Duodenal mucosa (tissue), 2 donors: Measurements from ENCODE around the gene POLDIP2.
"Not testable (repeated sequence)": the region's sequence is repeated elsewhere in the genome, so short reads cannot be mapped to it uniquely, and the experiment has no call there.

ENCODE experiments used
- H3K27ac ChIP-seq: one replicate; pipeline ENCODE4 v1.7.0; 2013; ENCODE audit warnings: low read depth, low read length
- H3K27me3 ChIP-seq, 2 donors: one replicate each; pipeline ENCODE4 v1.7.0; 2013; ENCODE audit warnings: low read length in 2 of 2, control low read depth in 1 of 2; ENCODE audit not compliant: insufficient read depth in 2 of 2, control insufficient read depth in 1 of 2
- H3K36me3 ChIP-seq, 2 donors: one replicate each; pipeline ENCODE4 v1.7.0; 2013; ENCODE audit warnings: low read length in 2 of 2, control low read depth in 1 of 2; ENCODE audit not compliant: insufficient read depth in 2 of 2, control insufficient read depth in 1 of 2
- H3K4me1 ChIP-seq, 2 donors: one replicate each; pipeline ENCODE4 v1.7.0; 2013; ENCODE audit warnings: low read length in 2 of 2, control low read depth in 1 of 2; ENCODE audit not compliant: insufficient read depth in 2 of 2, control insufficient read depth in 1 of 2
- H3K4me3 ChIP-seq, 2 donors: one replicate each; pipeline ENCODE4 v1.7.0; 2013; ENCODE audit warnings: low read length in 2 of 2, low read depth in 1 of 2
- H3K9ac ChIP-seq, 2 donors: one replicate each; pipeline ENCODE4 v1.7.0; 2013; ENCODE audit warnings: low read length in 2 of 2, low read depth in 1 of 2
- H3K9me3 ChIP-seq, 2 donors: one replicate each; pipeline ENCODE4 v1.7.0; 2013; ENCODE audit warnings: low read length in 2 of 2, control low read depth in 1 of 2; ENCODE audit not compliant: control insufficient read depth in 1 of 2

The POLDIP2 gene

DNA sequence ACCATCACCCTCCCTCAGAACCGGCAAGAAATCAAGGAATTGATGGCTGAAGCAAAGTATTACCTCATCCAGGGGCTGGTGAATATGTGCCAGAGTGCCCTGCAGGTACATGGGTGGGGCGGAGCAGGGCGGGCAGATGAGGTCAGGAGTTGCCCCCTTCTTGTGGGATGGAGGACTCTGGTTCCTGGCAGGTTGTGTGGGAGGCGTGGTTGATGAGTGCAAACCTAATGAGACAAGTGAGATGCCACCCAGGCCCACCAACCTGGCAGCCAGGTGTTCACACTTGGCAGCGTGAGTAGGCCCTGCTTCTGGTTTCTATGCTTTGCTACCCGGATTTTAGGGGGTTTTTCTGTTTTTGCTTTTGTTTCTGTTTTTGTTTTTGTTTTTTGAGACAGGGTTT, 17.0 kb downstream of the POLDIP2 start:
- H3K9ac ChIP-seq = no peak overlapping the region
- H3K9me3 ChIP-seq = no peaks in the 10 kb centered on the region
- H3K4me1 ChIP-seq = peaks cover 13 to 19% of the 10 kb centered on the region in 2 donors
- no peak overlapping the region for H3K27ac ChIP-seq
- no peak overlapping the region for H3K4me3 ChIP-seq
- H3K36me3 ChIP-seq = peaks cover 29 to 53% of the 10 kb centered on the region in 2 donors
- H3K27me3 ChIP-seq = no peaks in the 10 kb centered on the region

DNA sequence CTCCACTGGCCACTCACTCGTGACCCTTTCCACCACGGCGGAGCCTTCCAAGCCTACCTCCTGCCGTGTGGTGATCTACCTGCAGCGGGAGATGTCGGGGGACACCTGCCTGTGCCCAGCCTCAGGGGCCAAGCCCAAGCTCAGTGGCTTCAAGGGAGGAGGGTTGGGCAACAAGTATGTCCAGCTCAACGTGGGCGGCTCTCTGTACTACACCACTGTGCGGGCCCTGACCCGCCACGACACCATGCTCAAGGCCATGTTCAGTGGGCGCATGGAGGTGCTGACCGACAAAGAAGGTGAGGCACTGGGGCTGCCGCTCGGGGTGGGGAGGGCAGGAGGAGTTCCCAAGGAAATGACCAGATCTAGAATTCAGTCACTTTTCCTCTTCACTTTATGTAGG, 17.9 kb downstream of the POLDIP2 start:
- Histone ChIP-seq H3K4me3 (no peak overlapping the region), H3K4me1 (peaks cover 16 to 23% of the 10 kb centered on the region in 2 donors), H3K27ac (no peak overlapping the region), H3K27me3 (no peaks in the 10 kb centered on the region), H3K9ac (no peak overlapping the region), H3K9me3 (no peaks in the 10 kb centered on the region), H3K36me3 (peaks cover 24 to 44% of the 10 kb centered on the region in 2 donors)

DNA sequence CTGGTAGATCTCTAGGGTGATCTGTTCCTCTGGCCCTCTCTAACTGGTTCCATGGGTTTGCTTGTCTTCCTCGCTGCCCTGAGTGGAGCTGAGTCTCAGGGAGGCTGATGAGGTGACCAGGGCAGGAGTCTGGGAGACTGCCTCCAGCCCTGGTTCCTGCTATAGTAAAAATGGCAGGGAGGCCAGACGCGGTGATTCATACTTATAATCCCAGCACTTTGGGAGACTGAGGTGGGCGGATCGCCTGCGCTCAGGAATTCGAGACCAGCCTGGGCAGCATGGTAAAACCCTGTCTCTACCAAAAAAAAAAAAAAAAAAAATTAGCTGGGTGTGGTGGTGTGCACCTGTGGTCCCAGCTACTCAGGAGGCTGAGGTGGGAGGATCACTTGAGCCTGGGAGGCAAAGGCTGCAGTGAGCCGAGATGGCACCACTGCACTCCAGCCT, 18.5 kb downstream of the POLDIP2 start:
- H3K27me3 ChIP-seq, H3K9me3 ChIP-seq, H3K27ac ChIP-seq, H3K4me3 ChIP-seq, H3K9ac ChIP-seq: not testable (repeated sequence)
- Histone ChIP-seq H3K36me3 (peaks cover 18 to 38% of the 10 kb centered on the region in 2 donors), H3K4me1 (peaks cover 22 to 29% of the 10 kb centered on the region in 2 donors)

DNA sequence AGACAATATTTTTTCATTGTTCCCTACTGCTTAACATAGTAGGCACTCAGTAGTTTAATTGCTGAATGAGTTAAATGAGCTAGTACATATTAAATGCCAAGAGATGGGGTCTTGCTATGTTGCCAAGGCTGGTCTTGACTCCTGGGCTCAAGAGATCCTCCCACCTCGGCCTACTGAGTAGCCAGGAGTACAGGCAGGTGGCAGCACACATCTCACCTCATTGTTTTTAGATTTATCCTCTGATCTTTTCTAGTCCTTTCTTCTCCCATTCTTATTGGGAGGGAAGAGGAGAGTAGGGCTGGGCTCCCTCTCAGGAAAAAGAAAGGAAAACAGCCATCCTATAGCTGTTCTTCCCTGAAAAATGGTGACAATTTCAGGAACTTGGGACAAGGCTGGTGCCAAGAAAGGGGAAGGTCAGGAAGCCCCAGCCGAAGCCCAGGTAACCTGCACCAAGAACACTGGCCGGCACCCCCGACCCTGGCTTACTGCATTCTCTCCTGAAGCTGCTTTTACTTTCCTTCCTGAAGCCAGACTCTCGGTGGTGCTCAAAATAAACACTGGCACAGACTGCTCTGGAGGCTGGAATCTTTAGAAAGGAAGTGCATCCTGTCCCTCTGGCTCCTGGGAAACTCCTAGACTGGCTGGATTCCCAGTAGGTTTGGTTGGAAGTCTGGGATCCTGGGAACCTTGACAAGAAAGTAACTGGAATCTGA, 19.1 kb downstream of the POLDIP2 start:
- Histone ChIP-seq H3K27me3 (no peaks in the 10 kb centered on the region), H3K4me3 (no peak overlapping the region), H3K27ac (no peak overlapping the region), H3K9ac (no peak overlapping the region), H3K4me1 (peaks cover 28 to 35% of the 10 kb centered on the region in 2 donors), H3K9me3 (no peaks in the 10 kb centered on the region), H3K36me3 (peaks cover 15 to 32% of the 10 kb centered on the region in 2 donors)

DNA sequence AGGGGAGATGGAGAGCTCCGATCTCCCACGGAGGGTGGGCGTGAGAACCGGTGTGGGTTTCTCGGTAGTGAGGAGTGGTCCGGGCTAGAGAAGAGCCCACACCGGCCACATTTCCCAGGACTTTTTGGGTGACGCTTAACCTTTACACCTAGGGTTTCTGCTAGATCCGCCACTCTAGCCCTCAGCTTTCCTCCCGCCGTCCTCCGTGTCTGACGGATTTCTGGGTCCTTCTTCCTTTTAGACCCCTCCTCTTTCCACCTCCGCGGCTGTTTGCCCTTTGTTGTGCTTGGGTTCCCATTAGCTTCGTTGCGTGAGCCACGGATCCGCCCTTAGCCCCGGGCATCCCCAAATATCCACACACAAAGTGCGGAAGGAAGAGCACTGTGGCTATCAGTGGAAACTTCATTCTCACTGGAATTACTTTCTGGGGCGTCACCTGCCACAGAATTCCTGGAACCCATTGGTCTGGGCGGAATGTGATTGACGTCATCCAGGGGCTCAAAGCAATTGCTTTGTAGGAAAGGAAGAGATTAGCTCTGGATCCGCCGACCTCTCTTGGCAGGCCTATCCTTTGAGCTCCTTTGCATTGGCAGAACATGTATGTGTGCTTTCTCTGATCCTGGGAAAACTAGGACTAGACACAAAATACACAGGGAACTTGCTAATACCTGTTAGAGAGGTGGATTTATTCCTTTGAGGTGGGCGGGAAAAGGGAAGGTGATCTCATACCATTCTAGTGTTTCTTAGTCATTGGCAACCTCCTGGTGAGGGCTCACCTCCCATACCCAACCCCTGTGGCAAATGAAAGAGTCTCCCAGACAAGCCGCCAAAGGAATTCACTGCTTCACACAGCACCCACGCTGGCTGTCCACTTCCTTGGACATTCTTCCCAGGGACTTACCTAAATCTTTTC, 21.1 kb downstream of the POLDIP2 start:
- peak overlapping the region; percentile 93 to 95 for H3K9ac ChIP-seq
- peak overlapping the region; percentile 80 to 94 for H3K4me3 ChIP-seq
- H3K27ac ChIP-seq = peak overlapping the region; percentile 85
- no peaks in the 10 kb centered on the region for H3K9me3 ChIP-seq
- no peaks in the 10 kb centered on the region for H3K27me3 ChIP-seq
- peaks cover 12 to 19% of the 10 kb centered on the region in 2 donors for H3K36me3 ChIP-seq
- H3K4me1 ChIP-seq = peaks cover 35 to 43% of the 10 kb centered on the region in 2 donors

DNA sequence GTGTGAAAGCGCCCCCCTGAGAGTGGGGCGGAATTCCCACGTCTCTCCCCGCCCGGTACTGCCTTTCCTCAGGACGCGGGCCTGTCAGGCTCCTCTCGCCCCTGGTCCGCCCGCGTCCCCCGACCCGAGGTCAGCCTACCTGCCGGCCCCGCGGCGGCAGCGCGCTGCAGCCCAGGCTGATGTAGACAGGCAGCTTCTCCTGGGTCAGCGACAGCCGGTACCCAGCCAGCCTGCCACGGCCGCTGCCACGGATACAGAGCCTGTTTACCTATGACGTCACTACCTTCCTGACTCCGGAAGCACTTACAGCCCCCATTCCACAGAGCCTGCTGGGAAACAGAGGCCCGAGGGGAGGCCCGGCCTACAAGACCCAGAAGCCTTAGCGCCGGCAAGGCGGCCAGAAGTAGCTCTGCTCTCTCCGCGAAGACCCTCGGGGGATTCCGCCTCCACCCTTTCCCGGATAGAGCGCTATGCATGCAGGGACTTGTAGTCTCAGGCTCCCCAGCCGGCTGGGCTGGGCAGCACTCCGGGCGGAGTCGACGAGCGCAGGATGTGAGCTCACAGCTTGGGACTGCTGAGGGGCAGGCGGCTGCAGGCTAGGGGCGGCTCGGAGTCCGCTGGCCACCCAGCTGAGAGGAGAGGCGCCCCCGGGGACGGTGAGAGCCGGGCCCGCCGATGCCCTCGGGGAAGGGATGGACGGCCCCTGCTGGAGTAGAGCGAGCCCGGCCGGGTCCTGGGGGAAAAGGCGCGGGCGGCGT, 21.9 kb downstream of the POLDIP2 start, which contains the start of the genes IFT20 and TNFAIP1:
IFT20 (minus strand) TSS at position 272 of the 758 bp plus-strand sequence. CDS start 3,487 bp downstream, outside the sequence.
TNFAIP1 (plus strand) TSS at position 561 of the 758 bp plus-strand sequence. CDS start 3,761 bp downstream, outside the sequence.
- H3K36me3 ChIP-seq = peaks cover 8 to 20% of the 10 kb centered on the region in 2 donors
- no peaks in the 10 kb centered on the region for H3K27me3 ChIP-seq
- H3K9me3 ChIP-seq = no peaks in the 10 kb centered on the region
- H3K4me3 ChIP-seq = peak within 1 kb of the TSS; percentile 91 to 94
- H3K9ac ChIP-seq = peak within 1 kb of the TSS; percentile 93 to 95
- peaks cover 35 to 43% of the 10 kb centered on the region in 2 donors for H3K4me1 ChIP-seq
- peak within 1 kb of the TSS; percentile 85 for H3K27ac ChIP-seq

DNA sequence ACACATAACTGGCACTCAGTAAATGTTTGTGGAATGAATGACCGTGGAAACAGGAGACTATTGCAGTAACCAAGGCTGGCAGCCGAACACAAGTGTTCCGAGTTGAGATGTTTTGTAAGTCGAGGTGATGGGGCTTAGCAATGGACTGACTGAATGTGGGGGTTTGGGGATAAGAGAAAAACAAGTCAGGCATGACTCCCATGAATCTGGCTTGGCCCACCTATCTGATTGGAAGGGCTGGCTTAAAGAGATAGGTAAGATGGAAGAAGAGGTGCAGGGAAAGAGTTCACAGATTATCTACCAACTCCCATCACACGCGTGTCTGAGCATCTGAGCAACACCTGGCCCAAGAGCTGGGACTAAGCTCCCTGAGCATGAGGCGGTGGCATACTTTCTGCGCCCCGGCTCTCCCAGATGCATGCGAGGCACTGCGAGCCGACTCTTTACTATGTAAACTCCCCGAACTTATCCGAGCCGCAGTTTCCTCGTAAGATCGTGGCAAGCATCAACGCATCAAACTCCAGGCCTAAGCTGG, 22.6 kb downstream of the POLDIP2 start:
- no peaks in the 10 kb centered on the region for H3K27me3 ChIP-seq
- peaks cover 8 to 17% of the 10 kb centered on the region in 2 donors for H3K36me3 ChIP-seq
- peak overlapping the region; percentile 79 to 93 for H3K9ac ChIP-seq
- H3K27ac ChIP-seq = peak overlapping the region; percentile 84
- H3K9me3 ChIP-seq = no peaks in the 10 kb centered on the region
- H3K4me3 ChIP-seq = peak overlapping the region; percentile 87 to 91
- peaks cover 35 to 43% of the 10 kb centered on the region in 2 donors for H3K4me1 ChIP-seq

DNA sequence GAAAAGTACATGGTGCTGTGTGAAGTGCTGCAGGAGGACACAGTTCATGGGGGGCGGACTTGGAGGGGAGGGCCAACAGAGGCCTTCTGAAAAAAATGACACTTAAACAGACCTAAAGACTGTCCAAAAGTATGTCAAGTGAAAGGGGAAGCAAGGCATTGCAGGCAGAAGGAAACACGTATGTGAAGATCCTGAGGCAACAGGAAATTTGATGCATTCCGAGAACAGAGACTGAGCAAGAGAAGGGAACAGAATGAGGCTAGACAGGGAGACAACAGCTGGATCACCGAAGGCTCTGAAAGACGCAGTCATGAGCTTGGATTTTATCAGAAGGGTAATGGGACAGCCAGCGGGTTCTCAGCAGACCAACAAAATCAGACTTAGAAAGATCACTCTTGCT, 23.2 kb downstream of the POLDIP2 start:
- peak overlapping the region; percentile 79 to 93 for H3K9ac ChIP-seq
- H3K27ac ChIP-seq = no peak overlapping the region
- peaks cover 35 to 43% of the 10 kb centered on the region in 2 donors for H3K4me1 ChIP-seq
- peak overlapping the region; percentile 87 to 91 for H3K4me3 ChIP-seq
- no peaks in the 10 kb centered on the region for H3K27me3 ChIP-seq
- no peaks in the 10 kb centered on the region for H3K9me3 ChIP-seq
- peaks cover 11 to 21% of the 10 kb centered on the region in 2 donors for H3K36me3 ChIP-seq

DNA sequence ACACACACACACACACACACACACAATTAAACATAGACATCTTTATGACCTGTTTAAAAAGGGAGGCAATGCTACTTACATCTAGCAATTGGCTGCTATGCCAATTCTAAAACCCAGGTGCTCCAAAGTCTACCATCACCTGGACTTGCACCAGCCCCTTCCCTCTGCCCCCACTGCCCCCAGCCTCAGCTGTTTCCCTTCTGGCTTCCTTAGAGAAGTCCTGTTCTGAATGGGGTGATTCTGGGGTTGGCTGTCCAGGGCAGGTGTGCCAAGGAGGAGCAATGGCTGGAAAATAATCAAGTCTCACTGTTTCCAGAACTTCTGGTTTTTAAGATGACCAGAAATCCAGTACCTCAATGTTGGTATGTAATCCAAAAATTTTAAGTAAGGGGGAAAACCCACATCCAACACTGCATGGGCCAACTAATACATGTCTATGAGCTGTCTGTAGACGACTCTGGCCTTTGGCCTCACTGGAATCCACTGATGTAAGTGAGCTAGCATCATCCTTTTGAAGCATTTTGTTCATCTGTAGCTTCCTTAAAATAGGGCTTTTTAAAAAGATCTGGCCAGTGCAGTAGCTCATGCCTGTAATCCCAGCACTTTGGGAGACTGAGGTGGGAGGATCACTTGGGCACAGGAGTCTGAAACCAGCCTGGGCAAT, 24.1 kb downstream of the POLDIP2 start:
- H3K4me1 ChIP-seq = peaks cover 35 to 43% of the 10 kb centered on the region in 2 donors
- no peak overlapping the region for H3K4me3 ChIP-seq
- no peak overlapping the region for H3K9ac ChIP-seq
- H3K9me3 ChIP-seq = no peaks in the 10 kb centered on the region
- H3K27ac ChIP-seq = no peak overlapping the region
- no peaks in the 10 kb centered on the region for H3K27me3 ChIP-seq
- peaks cover 14 to 31% of the 10 kb centered on the region in 2 donors for H3K36me3 ChIP-seq
